HL-60 (cell line): ENCODE data around the gene TMEM59L.

Source experiments
- POLR2AphosphoS5 ChIP-seq: IDR thresholded peaks from 2 replicates; pipeline ENCODE4 v1.6.1; 2012; ENCODE audit warnings: low read depth
- TF ChIP-seq, protein P1 (sequence below): IDR thresholded peaks from one replicate; pipeline ENCODE4 v1.5.1; 2011; ENCODE audit warnings: low read length, control low read depth, inconsistent platforms; ENCODE audit not compliant: insufficient read depth
- TF ChIP-seq, protein P2 (sequence below): IDR thresholded peaks from 2 replicates; pipeline ENCODE4 v1.6.1; 2012; ENCODE audit warnings: low read depth; ENCODE audit not compliant: insufficient replicate concordance

DNA sequence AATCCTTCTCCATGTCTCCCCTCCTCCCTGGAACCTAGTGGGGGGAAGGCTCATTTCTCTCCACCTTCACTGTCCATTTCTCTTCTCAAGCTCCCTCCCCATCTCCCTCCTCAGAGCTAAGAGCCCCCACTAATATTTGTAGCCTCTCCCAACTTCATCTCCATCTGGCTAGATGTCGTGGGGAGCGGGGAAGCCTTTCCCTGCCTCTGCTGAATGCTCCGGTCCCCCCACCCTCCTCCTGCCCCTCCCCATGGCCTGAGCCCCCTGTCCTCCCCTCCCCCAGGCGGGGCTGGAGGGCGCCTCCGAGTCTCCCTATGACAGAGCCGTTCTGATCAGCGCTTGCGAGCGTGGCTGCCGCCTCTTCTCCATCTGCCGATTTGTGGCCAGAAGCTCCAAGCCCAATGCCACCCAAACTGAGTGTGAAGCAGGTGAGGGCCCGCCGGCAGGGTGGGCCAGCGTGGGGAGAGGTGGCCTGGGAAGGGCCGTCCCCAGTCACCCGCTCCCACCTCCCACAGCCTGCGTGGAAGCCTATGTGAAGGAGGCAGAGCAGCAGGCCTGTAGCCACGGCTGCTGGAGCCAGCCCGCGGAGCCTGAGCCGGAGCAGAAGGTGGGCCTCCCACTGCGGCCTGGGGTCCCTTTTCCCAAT, 1.0 kb downstream of the TMEM59L start:
- TF ChIP-seq, protein P1, sequence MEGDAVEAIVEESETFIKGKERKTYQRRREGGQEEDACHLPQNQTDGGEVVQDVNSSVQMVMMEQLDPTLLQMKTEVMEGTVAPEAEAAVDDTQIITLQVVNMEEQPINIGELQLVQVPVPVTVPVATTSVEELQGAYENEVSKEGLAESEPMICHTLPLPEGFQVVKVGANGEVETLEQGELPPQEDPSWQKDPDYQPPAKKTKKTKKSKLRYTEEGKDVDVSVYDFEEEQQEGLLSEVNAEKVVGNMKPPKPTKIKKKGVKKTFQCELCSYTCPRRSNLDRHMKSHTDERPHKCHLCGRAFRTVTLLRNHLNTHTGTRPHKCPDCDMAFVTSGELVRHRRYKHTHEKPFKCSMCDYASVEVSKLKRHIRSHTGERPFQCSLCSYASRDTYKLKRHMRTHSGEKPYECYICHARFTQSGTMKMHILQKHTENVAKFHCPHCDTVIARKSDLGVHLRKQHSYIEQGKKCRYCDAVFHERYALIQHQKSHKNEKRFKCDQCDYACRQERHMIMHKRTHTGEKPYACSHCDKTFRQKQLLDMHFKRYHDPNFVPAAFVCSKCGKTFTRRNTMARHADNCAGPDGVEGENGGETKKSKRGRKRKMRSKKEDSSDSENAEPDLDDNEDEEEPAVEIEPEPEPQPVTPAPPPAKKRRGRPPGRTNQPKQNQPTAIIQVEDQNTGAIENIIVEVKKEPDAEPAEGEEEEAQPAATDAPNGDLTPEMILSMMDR = no peak
- no peak for TF ChIP-seq POLR2AphosphoS5
- TF ChIP-seq, protein P2, sequence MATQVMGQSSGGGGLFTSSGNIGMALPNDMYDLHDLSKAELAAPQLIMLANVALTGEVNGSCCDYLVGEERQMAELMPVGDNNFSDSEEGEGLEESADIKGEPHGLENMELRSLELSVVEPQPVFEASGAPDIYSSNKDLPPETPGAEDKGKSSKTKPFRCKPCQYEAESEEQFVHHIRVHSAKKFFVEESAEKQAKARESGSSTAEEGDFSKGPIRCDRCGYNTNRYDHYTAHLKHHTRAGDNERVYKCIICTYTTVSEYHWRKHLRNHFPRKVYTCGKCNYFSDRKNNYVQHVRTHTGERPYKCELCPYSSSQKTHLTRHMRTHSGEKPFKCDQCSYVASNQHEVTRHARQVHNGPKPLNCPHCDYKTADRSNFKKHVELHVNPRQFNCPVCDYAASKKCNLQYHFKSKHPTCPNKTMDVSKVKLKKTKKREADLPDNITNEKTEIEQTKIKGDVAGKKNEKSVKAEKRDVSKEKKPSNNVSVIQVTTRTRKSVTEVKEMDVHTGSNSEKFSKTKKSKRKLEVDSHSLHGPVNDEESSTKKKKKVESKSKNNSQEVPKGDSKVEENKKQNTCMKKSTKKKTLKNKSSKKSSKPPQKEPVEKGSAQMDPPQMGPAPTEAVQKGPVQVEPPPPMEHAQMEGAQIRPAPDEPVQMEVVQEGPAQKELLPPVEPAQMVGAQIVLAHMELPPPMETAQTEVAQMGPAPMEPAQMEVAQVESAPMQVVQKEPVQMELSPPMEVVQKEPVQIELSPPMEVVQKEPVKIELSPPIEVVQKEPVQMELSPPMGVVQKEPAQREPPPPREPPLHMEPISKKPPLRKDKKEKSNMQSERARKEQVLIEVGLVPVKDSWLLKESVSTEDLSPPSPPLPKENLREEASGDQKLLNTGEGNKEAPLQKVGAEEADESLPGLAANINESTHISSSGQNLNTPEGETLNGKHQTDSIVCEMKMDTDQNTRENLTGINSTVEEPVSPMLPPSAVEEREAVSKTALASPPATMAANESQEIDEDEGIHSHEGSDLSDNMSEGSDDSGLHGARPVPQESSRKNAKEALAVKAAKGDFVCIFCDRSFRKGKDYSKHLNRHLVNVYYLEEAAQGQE = no peak
